Stimulated activated CD8-positive, alpha-beta memory T cell treated with anti-CD3 and anti-CD28 coated beads, Interleukin-12 subunit alpha, Interleukin-12 subunit beta, amount 100 ng/mL, for 4 hours (primary cell): ENCODE measurements around the gene CXorf49.
A peak's percentile ranks its signal among the peaks of the same experiment; 100 is the strongest.
"Not testable (repeated sequence)": the region's sequence is repeated elsewhere in the genome, so short reads cannot be mapped to it uniquely, and the experiment has no call there.

Source experiments
- DNase-seq: peaks from one replicate; pipeline ENCODE4 v3.0.0-alpha.2; 2020; ENCODE audit warnings: low read depth

CXorf49 gene

GRCh38 chrX:71671938-71672337, 46.1 kb downstream of the CXorf49 start:
- no peak for DNase-seq

- DNase-seq: peak; percentile 25
Observed at GRCh38 chrX:71671043-71671780, 46.9 kb downstream of the CXorf49 start.

GRCh38 chrX:71669947-71670346, 48.1 kb downstream of the CXorf49 start:
- DNase-seq: not testable (repeated sequence)

GRCh38 chrX:71669492-71669891, 48.6 kb downstream of the CXorf49 start:
- DNase-seq: no peak

GRCh38 chrX:71668248-71668595, 49.9 kb downstream of the CXorf49 start:
- no peak for DNase-seq

- DNase-seq: no peak
Observed at GRCh38 chrX:71667328-71668247, 50.5 kb downstream of the CXorf49 start, which contains the start of gene LOC101059915. TSS of gene LOC101059915 (plus strand) at chrX:71667546.

GRCh38 chrX:71666240-71667223, 51.6 kb downstream of the CXorf49 start:
- no peak for DNase-seq

- no peak for DNase-seq
Observed at GRCh38 chrX:71665747-71666146, 52.3 kb downstream of the CXorf49 start.

- DNase-seq: no peak
Observed at GRCh38 chrX:71664889-71665491, 53.1 kb downstream of the CXorf49 start.
